GM12865 (cell line): ENCODE measurements around the gene MEGF11.

Experiments
- DNase-seq: peaks from one replicate; pipeline ENCODE4 v3.0.0; 2010; ENCODE audit warnings: low read depth
- H3K4me3 ChIP-seq: 2 replicates; pipeline ENCODE4 v1.5.1; 2011; ENCODE audit warnings: mild to moderate bottlenecking, low read depth, low read length, control low read depth
- CTCF ChIP-seq: IDR thresholded peaks from 2 replicates; pipeline ENCODE4 v1.5.1; 2011; ENCODE audit warnings: low read length, control low read depth, low read depth, inconsistent platforms; ENCODE audit not compliant: insufficient read depth; ENCODE audit errors: missing control alignments

The MEGF11 gene

GRCh38 chr15:66016199-66016598 lies 237.4 kb downstream of the MEGF11 start:
- TF ChIP-seq CTCF, result no peak
- DNase-seq, result no peak
- no peak overlapping the region for H3K4me3 ChIP-seq

GRCh38 chr15:66014635-66015182 lies 238.8 kb downstream of the MEGF11 start:
- DNase-seq, result peak; percentile 18
- TF ChIP-seq CTCF, result no peak
- no peak overlapping the region for H3K4me3 ChIP-seq

- TF ChIP-seq CTCF, result no peak
- DNase-seq, result no peak
These were observed 239.5 kb downstream of the MEGF11 start for GRCh38 chr15:66014022-66014421.

GRCh38 chr15:66008940-66009562 lies 244.5 kb downstream of the MEGF11 start:
- no peak overlapping the region for H3K4me3 ChIP-seq
- no peak for DNase-seq
- TF ChIP-seq CTCF, result no peak

More at GRCh38 chr15:66014022-66014421, 239.5 kb downstream of the MEGF11 start:
- no peak overlapping the region for H3K4me3 ChIP-seq

GRCh38 chr15:66007663-66008262 lies 245.8 kb downstream of the MEGF11 start:
- no peak overlapping the region for H3K4me3 ChIP-seq
- TF ChIP-seq CTCF, result peak; percentile 15
- peak; percentile 24 for DNase-seq

GRCh38 chr15:66006986-66007385 lies 246.6 kb downstream of the MEGF11 start:
- DNase-seq, result no peak

More at GRCh38 chr15:66006986-66007385, 246.6 kb downstream of the MEGF11 start:
- no peak overlapping the region for H3K4me3 ChIP-seq
- TF ChIP-seq CTCF, result no peak
